Thyroid gland (tissue), 4 donors: ENCODE measurements around the gene LRGUK. TPM values are rescaled to one million over a fixed set of nuclear protein-coding genes. Genes with fewer than 3 reads are reported as not detected.

Experiments
- DNase-seq, 2 donors: peaks; one replicate each; pipeline ENCODE4 v3.0.0-alpha.2; 2019
- H3K27ac ChIP-seq, 3 donors: fragments of 200-600 bp; sonication (generic); 1 replicate in 2 of 3; 2 replicates in 1 of 3; pipeline ENCODE4 v1.5.1; 2016 to 2019; ENCODE audit warnings: mild to moderate bottlenecking in 1 of 3, moderate library complexity in 1 of 3
- H3K27me3 ChIP-seq: fragments of 200-600 bp; sonication (generic); one replicate; pipeline ENCODE4 v1.5.1; 2019
- H3K36me3 ChIP-seq, 2 donors: fragments of 200-600 bp; sonication (generic); one replicate each; pipeline ENCODE4 v1.5.1; 2016 to 2019
- H3K4me1 ChIP-seq, 2 donors: fragments of 200-600 bp; sonication (generic); one replicate each; pipeline ENCODE4 v1.5.1; 2017 to 2019
- H3K4me3 ChIP-seq, 3 donors: fragments of 200-600 bp; sonication (generic); replicated peaks in 1 of 3; 1 replicate in 2 of 3; 2 replicates in 1 of 3; pipeline ENCODE4 v1.5.1; 2016; ENCODE audit warnings: mild to moderate bottlenecking in 1 of 3
- H3K9me3 ChIP-seq: fragments of 200-600 bp; sonication (generic); one replicate; pipeline ENCODE4 v1.5.1; 2017
- POLR2A ChIP-seq, 2 donors: fragments of 450-650 bp; IDR thresholded peaks; one replicate each; pipeline ENCODE4 v1.6.1; 2017; ENCODE audit warnings: antibody characterized with exemption in 2 of 2, mild to moderate bottlenecking in 2 of 2, moderate library complexity in 1 of 2
- WGBS, 2 donors: methylation state at CpG; one replicate each; pipeline ENCODE4 v1.1.5; 2017; 5-methylcytosine and 5-hydroxymethylcytosine counted together
- intact Hi-C: fragments of 100-400 bp; cut with DNase I; formaldehyde crosslinking; loops from one replicate; pipeline ENCODE4 v1.15.1; 2023
- total RNA-seq, 4 donors: library from RNA; depleted of rRNA; stranded (reverse); fragments of >200 nt; gene quantifications; one replicate each; pipeline ENCODE4 v1.2.3, GENCODE V29; 2016
- TF ChIP-seq, protein P1 (sequence below), 6 experiments: fragments of 200-600 bp in 3 of 6; fragments of 450-650 bp in 3 of 6; sonication (generic) in 3 of 6; IDR thresholded peaks; one replicate each; pipeline ENCODE4 v1.5.1; 2016 to 2019; ENCODE audit warnings: antibody characterized with exemption in 6 of 6, mild to moderate bottlenecking in 2 of 6, inconsistent platforms in 1 of 6, moderate library complexity in 1 of 6

LRGUK gene
- total RNA-seq, 4 donors from 2014 or later, result 0.67 to 3.7 (median 2.7) TPM

DNA sequence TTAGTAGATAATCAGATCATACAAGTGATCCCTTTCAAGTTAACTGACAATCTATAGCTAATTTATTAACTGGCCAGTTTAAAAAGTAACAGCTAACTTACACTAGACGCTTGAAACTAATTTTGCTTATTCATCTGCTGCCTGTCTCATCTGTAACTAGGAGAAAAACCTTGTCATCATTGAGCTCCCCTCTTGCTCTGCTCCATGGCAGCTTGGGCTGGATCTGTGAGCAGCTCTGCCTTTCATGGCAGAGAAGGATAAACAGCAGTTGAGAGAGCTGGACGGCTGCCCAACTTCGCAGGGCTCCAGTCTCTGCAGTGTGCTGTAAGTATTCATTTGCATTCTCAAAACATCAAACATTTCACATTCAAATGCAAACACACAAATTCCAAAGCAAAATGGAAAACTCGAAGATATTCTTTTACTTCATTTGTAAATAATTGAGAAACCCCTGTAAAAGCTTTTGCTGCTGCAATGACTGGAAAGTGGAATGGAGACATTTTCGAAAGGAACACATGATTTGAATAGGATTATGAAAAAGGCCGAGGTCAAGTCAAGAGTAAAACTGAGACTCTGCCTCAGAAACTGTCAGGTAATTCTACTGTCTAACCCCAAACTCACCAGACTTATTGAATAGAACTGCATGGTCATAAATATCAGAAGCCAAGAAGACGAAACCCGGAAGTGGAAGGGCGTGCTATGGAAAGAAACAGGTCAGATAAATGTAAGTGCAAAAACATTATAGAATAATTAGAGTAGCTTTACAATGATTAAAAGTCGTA lies 172.0 kb downstream of the LRGUK start:
- Histone ChIP-seq H3K36me3 (peaks cover 7 to 12% of the 10 kb centered on the region in 2 donors), H3K27ac (no peak overlapping the region), H3K4me3 (no peak overlapping the region), H3K9me3 (no peaks in the 10 kb centered on the region), H3K4me1 (no peaks in the 10 kb centered on the region), H3K27me3 (no peaks in the 10 kb centered on the region)
- 64 to 69% methylated on average over 10 of the region's 10 CpGs for WGBS, 2 donors
- DNase-seq, result peak; percentile 38 to 76
- TF ChIP-seq, protein P1, sequence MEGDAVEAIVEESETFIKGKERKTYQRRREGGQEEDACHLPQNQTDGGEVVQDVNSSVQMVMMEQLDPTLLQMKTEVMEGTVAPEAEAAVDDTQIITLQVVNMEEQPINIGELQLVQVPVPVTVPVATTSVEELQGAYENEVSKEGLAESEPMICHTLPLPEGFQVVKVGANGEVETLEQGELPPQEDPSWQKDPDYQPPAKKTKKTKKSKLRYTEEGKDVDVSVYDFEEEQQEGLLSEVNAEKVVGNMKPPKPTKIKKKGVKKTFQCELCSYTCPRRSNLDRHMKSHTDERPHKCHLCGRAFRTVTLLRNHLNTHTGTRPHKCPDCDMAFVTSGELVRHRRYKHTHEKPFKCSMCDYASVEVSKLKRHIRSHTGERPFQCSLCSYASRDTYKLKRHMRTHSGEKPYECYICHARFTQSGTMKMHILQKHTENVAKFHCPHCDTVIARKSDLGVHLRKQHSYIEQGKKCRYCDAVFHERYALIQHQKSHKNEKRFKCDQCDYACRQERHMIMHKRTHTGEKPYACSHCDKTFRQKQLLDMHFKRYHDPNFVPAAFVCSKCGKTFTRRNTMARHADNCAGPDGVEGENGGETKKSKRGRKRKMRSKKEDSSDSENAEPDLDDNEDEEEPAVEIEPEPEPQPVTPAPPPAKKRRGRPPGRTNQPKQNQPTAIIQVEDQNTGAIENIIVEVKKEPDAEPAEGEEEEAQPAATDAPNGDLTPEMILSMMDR (IDR thresholded peaks at IDR 0.05), result no peak
- TF ChIP-seq POLR2A (IDR thresholded peaks at IDR 0.05), result no peak
- intact Hi-C loops, result no loop called here

DNA sequence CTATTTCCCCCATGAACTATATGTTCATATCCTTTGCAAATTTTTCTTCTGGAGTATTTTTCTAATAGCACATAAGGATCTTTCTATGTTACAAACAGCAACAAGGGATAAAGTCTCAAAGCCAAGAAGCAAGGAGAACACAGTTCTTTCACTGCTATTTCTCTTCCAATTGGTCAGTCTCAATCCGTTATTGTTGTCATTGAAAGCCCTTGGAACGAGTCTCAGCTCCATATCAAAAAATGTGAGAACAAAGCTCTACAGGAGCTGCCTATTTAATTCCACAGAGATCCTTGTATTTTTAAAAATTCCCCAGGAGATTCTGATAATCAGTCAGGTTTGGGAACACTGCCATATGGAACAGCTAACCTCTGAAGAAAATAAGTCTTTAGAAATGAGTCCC lies 173.8 kb downstream of the LRGUK start:
- no peaks in the 10 kb centered on the region for H3K36me3 ChIP-seq
- no peaks in the 10 kb centered on the region for H3K9me3 ChIP-seq
- WGBS, 2 donors, result 48 to 74% methylated on average over 2 of the region's 2 CpGs
- no peak for DNase-seq
- intact Hi-C loops, result no loop called here
- no peak overlapping the region for H3K4me3 ChIP-seq
- no peaks in the 10 kb centered on the region for H3K4me1 ChIP-seq
- TF ChIP-seq, protein P1 (IDR thresholded peaks at IDR 0.05), result no peak
- TF ChIP-seq POLR2A (IDR thresholded peaks at IDR 0.05), result no peak
- H3K27ac ChIP-seq, result peak overlapping the region in 1 of 3 donors; percentile 32
- no peaks in the 10 kb centered on the region for H3K27me3 ChIP-seq

DNA sequence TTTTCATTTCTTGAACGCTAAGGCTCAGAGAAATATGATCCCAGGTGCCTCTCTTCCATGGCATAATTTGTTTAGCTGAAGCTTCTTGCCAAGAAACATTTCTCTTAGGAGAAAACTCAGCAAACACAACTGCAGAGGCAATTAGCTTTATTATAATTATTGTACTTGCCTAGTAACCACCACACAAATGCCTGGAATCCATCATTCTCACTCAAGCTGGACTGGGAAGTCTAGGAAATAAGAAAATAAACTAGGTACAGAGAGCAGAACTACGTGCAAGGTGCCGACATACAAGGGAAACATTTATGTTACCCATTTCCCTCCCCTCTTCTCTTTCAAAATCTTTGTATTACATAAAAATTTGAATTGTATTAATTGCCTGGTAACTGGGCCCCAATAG lies 174.5 kb downstream of the LRGUK start:
- 68 to 74% methylated on average over 3 of the region's 3 CpGs for WGBS, 2 donors
- no peaks in the 10 kb centered on the region for H3K4me1 ChIP-seq
- H3K36me3 ChIP-seq, result no peaks in the 10 kb centered on the region
- H3K9me3 ChIP-seq, result no peaks in the 10 kb centered on the region
- H3K27ac ChIP-seq, result peak overlapping the region in 1 of 3 donors; percentile 32
- H3K4me3 ChIP-seq, result no peak overlapping the region
- no peaks in the 10 kb centered on the region for H3K27me3 ChIP-seq
- TF ChIP-seq POLR2A (IDR thresholded peaks at IDR 0.05), result no peak
- TF ChIP-seq, protein P1 (IDR thresholded peaks at IDR 0.05), result no peak
- no peak for DNase-seq
- intact Hi-C loops, result no loop called here

DNA sequence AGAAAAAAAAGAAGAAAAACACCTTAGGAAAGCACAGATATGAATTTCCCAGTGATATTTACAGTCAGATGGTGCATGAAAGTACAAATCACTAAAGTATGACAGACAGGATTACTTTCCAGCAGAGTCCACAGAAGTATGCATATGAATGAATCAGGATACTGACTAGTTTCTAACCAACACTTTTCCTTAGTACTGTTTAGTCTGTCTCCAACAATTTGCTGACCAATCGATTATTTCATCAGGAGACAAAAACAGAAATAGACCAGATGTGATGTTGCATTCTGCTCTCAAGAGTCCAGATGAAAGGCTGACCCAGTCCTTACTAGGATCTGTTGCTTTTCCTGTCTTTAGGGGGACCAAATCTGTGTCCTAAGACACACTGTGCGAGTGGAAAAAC lies 175.0 kb downstream of the LRGUK start:
- 89 to 96% methylated on average over 2 of the region's 2 CpGs for WGBS, 2 donors
- Histone ChIP-seq H3K27ac (no peak overlapping the region), H3K36me3 (no peaks in the 10 kb centered on the region), H3K9me3 (no peaks in the 10 kb centered on the region), H3K27me3 (no peaks in the 10 kb centered on the region), H3K4me1 (no peaks in the 10 kb centered on the region), H3K4me3 (no peak overlapping the region)
- TF ChIP-seq, protein P1 (IDR thresholded peaks at IDR 0.05), result no peak
- TF ChIP-seq POLR2A (IDR thresholded peaks at IDR 0.05), result no peak
- intact Hi-C loops, result no loop called here
- DNase-seq, result no peak

DNA sequence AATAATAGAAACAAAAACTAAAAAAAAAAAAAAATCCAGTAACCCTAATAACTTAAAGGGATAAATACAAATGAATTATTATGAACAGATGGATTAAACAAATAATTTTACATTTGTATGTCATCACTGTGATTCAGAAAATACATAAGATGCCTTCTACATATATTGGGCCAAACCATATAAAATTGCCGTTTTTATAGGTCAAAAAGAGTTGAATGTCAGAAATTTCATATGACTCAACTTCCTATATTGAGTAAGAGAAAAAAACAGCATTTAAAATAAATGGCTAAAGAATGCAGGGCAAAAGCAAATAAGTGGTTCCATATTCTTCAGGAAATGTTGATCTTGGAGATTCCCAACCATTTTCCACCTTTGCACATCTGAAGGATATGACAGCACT lies 180.2 kb downstream of the LRGUK start:
- H3K4me3 ChIP-seq, result no peak overlapping the region
- no peaks in the 10 kb centered on the region for H3K4me1 ChIP-seq
- DNase-seq, result no peak
- 86 to 98% methylated on average over 1 of the region's 1 CpG for WGBS, 2 donors
- intact Hi-C loops, result no loop called here
- TF ChIP-seq, protein P1 (IDR thresholded peaks at IDR 0.05), result no peak
- TF ChIP-seq POLR2A (IDR thresholded peaks at IDR 0.05), result no peak
- no peaks in the 10 kb centered on the region for H3K27me3 ChIP-seq
- no peaks in the 10 kb centered on the region for H3K9me3 ChIP-seq
- H3K36me3 ChIP-seq, result no peaks in the 10 kb centered on the region
- no peak overlapping the region for H3K27ac ChIP-seq
